K562 (cell line): Measurements from ENCODE around the gene PPP2R3B. TPM values are rescaled to one million over a fixed set of nuclear protein-coding genes. Genes with fewer than 3 reads are reported as not detected.

Source experiments
- ATAC-seq: fragments of 200-7000 bp; cut with Tn5 transposase; 3 replicates; pipeline ENCODE4 v1.9.1; 2020; ENCODE audit warnings: moderate library complexity
- BruUV-seq: library from RNA; stranded (reverse); fragments of 400-500 nt; replicated peaks from 2 replicates; lab custom pipeline; 2021; lab: Mats Ljungman, UMichigan
- CTCF ChIA-PET: fragments of 300-600 bp; formaldehyde crosslinking; extraction: SDS; loops from one replicate; lab custom pipeline; 2021; ENCODE audit warnings: low intra/inter-chr PET ratio; lab: Yijun Ruan, JAX
- POLR2A ChIA-PET: fragments of 300-600, 350-650 bp; sonication (Branson Sonifier 250); formaldehyde crosslinking; extraction: SDS; loops from one replicate; lab custom pipeline; 2021; ENCODE audit warnings: antibody characterized with exemption, inconsistent platforms; lab: Yijun Ruan, JAX
- DNase-seq, 4 experiments: peaks; one replicate each; pipeline versions ENCODE4 v3.0.0 to v3.0.0-alpha.2; 2011 to 2018; ENCODE audit warnings: low spot score in 3 of 4, mixed read lengths in 3 of 4; ENCODE audit errors: extremely low read depth in 1 of 4
- FAIRE-seq: peaks from 2 replicates; lab custom pipeline; 2011; peaks lifted over from hg19 to GRCh38; lab: Jason Lieb, UNC
- H2AFZ ChIP-seq: 2 replicates; pipeline ENCODE4 v1.6.0; 2011; ENCODE audit warnings: low read depth, low read length, control low read depth, inconsistent platforms
- H3K27ac ChIP-seq: fragments of 200-600 bp; 3 replicates; pipeline ENCODE4 v1.8.0; 2011; ENCODE audit warnings: low read depth, mild to moderate bottlenecking, control low read depth, inconsistent platforms, low read length, moderate library complexity, mixed read lengths; ENCODE audit errors: extremely low read depth
- H3K27me3 ChIP-seq, 2 experiments: fragments of 300-600 bp in 1 of 2; 2 replicates in 1 of 2; 3 replicates in 1 of 2; pipeline versions ENCODE4 v1.6.0 to v1.8.0; 2011; ENCODE audit warnings: inconsistent platforms in 2 of 2, low read length in 2 of 2, mild to moderate bottlenecking in 1 of 2, mixed read lengths in 1 of 2, moderate library complexity in 1 of 2; ENCODE audit not compliant: control insufficient read depth in 2 of 2, insufficient read depth in 2 of 2
- H3K36me3 ChIP-seq: fragments of 300-600 bp; 3 replicates; pipeline ENCODE4 v1.8.0; 2011; ENCODE audit warnings: mild to moderate bottlenecking, low read length, inconsistent platforms; ENCODE audit not compliant: control insufficient read depth, insufficient read depth
- H3K4me1 ChIP-seq, 2 experiments: fragments of 200-600 bp in 1 of 2; replicated peaks in 1 of 2; 2 replicates in 1 of 2; 3 replicates in 1 of 2; pipeline versions ENCODE4 v1.5.1 to v1.8.0; 2011; ENCODE audit warnings: inconsistent platforms in 2 of 2, low read length in 2 of 2, mild to moderate bottlenecking in 1 of 2, mixed read lengths in 1 of 2, moderate library complexity in 1 of 2; ENCODE audit not compliant: control insufficient read depth in 2 of 2, insufficient read depth in 2 of 2
- H3K4me2 ChIP-seq: 2 replicates; pipeline ENCODE4 v1.6.1; 2011; ENCODE audit warnings: low read length, control low read depth, inconsistent platforms, mixed read lengths; ENCODE audit not compliant: insufficient read depth
- H3K4me3 ChIP-seq: fragments of 200-600 bp; sonication (generic), shearing (Covaris generic); 2 replicates; pipeline ENCODE4 v1.5.1; 2016; ENCODE audit warnings: control low read depth, inconsistent platforms
- H3K79me2 ChIP-seq: fragments of 200-600 bp; 3 replicates; pipeline ENCODE4 v1.8.0; 2011; ENCODE audit warnings: low read length, inconsistent platforms; ENCODE audit not compliant: control insufficient read depth, insufficient read depth
- H3K9ac ChIP-seq, 2 experiments: 2 replicates each; pipeline versions ENCODE4 v1.6.0 to v1.6.1; 2011; ENCODE audit warnings: low read depth in 2 of 2, low read length in 2 of 2, control low read depth in 1 of 2, inconsistent platforms in 1 of 2, mild to moderate bottlenecking in 1 of 2, mixed read lengths in 1 of 2; ENCODE audit not compliant: insufficient read depth in 1 of 2
- H3K9me1 ChIP-seq: one replicate; pipeline ENCODE4 v1.6.0; 2011; ENCODE audit warnings: inconsistent platforms, mild to moderate bottlenecking, low read length, moderate library complexity; ENCODE audit not compliant: control insufficient read depth, insufficient read depth
- H3K9me3 ChIP-seq: replicated peaks from 2 replicates; pipeline ENCODE4 v1.5.1; 2011; ENCODE audit warnings: low read depth, low read length, inconsistent platforms; ENCODE audit not compliant: control insufficient read depth, insufficient read depth
- H4K20me1 ChIP-seq: replicated peaks from 2 replicates; pipeline ENCODE4 v1.6.1; 2011; ENCODE audit warnings: low read length, inconsistent platforms, mixed read lengths; ENCODE audit not compliant: control insufficient read depth, insufficient read depth
- CBX1 ChIP-seq: sonication (generic); IDR thresholded peaks from 2 replicates; pipeline ENCODE4 v1.6.1; 2016; ENCODE audit warnings: antibody characterized with exemption, low read depth, mild to moderate bottlenecking
- CBX8 ChIP-seq: fragments of 200-600 bp; sonication (generic); IDR thresholded peaks from 2 replicates; pipeline ENCODE4 v1.6.1; 2012; ENCODE audit warnings: borderline replicate concordance, mixed run types, low read depth, mild to moderate bottlenecking, moderate library complexity, mixed read lengths, low read length, control low read depth, inconsistent platforms; ENCODE audit not compliant: poor library complexity, severe bottlenecking; ENCODE audit errors: extremely low read depth
- CHAMP1 ChIP-seq: fragments of 450-650 bp; IDR thresholded peaks from 2 replicates; pipeline ENCODE4 v1.6.1; 2016; ENCODE audit warnings: mild to moderate bottlenecking
- RB1 ChIP-seq: fragments of 450-650 bp; IDR thresholded peaks from 2 replicates; pipeline ENCODE4 v1.6.1; 2017; ENCODE audit warnings: low read depth, mild to moderate bottlenecking
- REST ChIP-seq, 2 experiments: fragments of 450-650 bp; formaldehyde crosslinking in 1 of 2; IDR thresholded peaks; 2 replicates each; pipeline versions ENCODE4 v1.4.0 to v1.6.1; 2014 to 2020; ENCODE audit warnings: mild to moderate bottlenecking in 2 of 2, borderline replicate concordance in 1 of 2, low read depth in 1 of 2
- XRCC4 ChIP-seq: IDR thresholded peaks from one replicate; pipeline ENCODE4 v1.6.1; 2011; ENCODE audit not compliant: insufficient read depth, insufficient read length; ENCODE audit errors: extremely low read depth
- ZNF668 ChIP-seq: fragments of 250-450 bp; sonication (Bioruptor Pico); IDR thresholded peaks from 2 replicates; pipeline ENCODE4 v1.8.0; 2022; ENCODE audit warnings: mild to moderate bottlenecking, inconsistent platforms
- WGBS: fragments of 100-300 bp; shearing (Covaris generic); methylation state at CpG from one replicate; pipeline ENCODE4 v1.1.6; 2016; ENCODE audit warnings: low coverage, mixed read lengths; ENCODE audit not compliant: insufficient coverage; ENCODE audit errors: missing lambda C conversion rate; 5-methylcytosine and 5-hydroxymethylcytosine counted together
- in situ Hi-C: fragments of 300-500 bp; cut with MboI; formaldehyde crosslinking; loops from 4 replicates; pipeline ENCODE4 v1.15.0; 2018; ENCODE audit warnings: inconsistent platforms, mixed read lengths
- intact Hi-C: fragments of 100-400 bp; cut with micrococcal nuclease; formaldehyde crosslinking; loops from 2 replicates; pipeline ENCODE4 v1.14.2; 2022
- polyA plus RNA-seq, 8 experiments: library from polyadenylated mRNA; depleted of rRNA in 4 of 8; stranded (reverse) in 5 of 8; unstranded in 3 of 8; fragments of >200 nt; fragmentation: Nextera tagmentation in 2 of 8; fragmentation: Illumina TruSeq in 1 of 8; extraction: Ambion mirVana in 2 of 8; extraction: Trizol in 1 of 8; gene quantifications; 2 replicates each; pipeline versions ENCODE4 v1.2.1 to v1.2.3, GENCODE V29; 2011 to 2014; ENCODE audit warnings: inconsistent platforms in 1 of 8, missing spikeins in 1 of 8
- total RNA-seq, 7 experiments: library from RNA; depleted of rRNA in 6 of 7; stranded (reverse); fragments of >200 nt in 6 of 7; fragmentation: Illumina TruSeq in 2 of 7; extraction: Trizol in 2 of 7; gene quantifications; 2 replicates each; pipeline versions ENCODE4 v1.2.1 to v1.2.3, GENCODE V29; 2011 to 2021; ENCODE audit warnings: low replicate concordance in 1 of 7

The PPP2R3B gene
- total and polyA plus RNA-seq, 9 of the 15 experiments (the other 6 are each of a cell fraction or from before 2014, with no cell fraction given) = 0.04 to 18.2 (median 8.2) TPM; not detected in 1

- TF ChIP-seq CHAMP1 = no peak
- no peak for TF ChIP-seq XRCC4
- peak; percentile 43; the same call in 1 of the 2 replicates for TF ChIP-seq CBX1
- no peak for TF ChIP-seq CBX8
Measured at GRCh38 chrX:292900-293897, 93.5 kb downstream of the PPP2R3B start (continued).

- Histone ChIP-seq H3K36me3 (peaks cover 71% of the 10 kb centered on the region; the same call in 2 of the 3 replicates), H3K4me3 (no peak overlapping the region), H3K27ac (no peak overlapping the region), H3K27me3 (no peaks in the 10 kb centered on the region), H3K4me1 (no peaks in the 10 kb centered on the region; a peak in 2 of 5 replicates), H4K20me1 (no peaks in the 10 kb centered on the region), H2AFZ (no peak overlapping the region), H3K79me2 (peaks cover 10% of the 10 kb centered on the region), H3K9me3 (no peaks in the 10 kb centered on the region), H3K4me2 (no peak overlapping the region), H3K9ac (no peak overlapping the region), H3K9me1 (no peaks in the 10 kb centered on the region)
- in situ Hi-C loops (no loop called here), intact Hi-C loops (no loop called here)
- no peak for FAIRE-seq
- DNase-seq = no peak
- no peak for ATAC-seq
- 98% methylated on average over 18 of the region's 29 CpGs for WGBS
- ChIA-PET CTCF (no interaction called here), POLR2A (no interaction called here)
- no TSS peak for BruUV-seq
- TF ChIP-seq ZNF668 = no peak
- TF ChIP-seq RB1 = no peak
- TF ChIP-seq REST (IDR thresholded peaks at IDR 0.05; ENCODE audit: borderline replicate concordance) = no peak
- TF ChIP-seq REST (CRISPR knock-in tag; IDR thresholded peaks at IDR 0.05; ENCODE audit: low read depth) = no peak
Measured at GRCh38 chrX:291411-291901, 95.3 kb downstream of the PPP2R3B start.
